Measurements from ENCODE around the gene SYNE1. TPM values are rescaled to one million over a fixed set of nuclear protein-coding genes. Genes with fewer than 3 reads are reported as not detected.

The SYNE1 gene
- total RNA-seq, 4 donors from 2014 or later = 78.9 to 352 (median 113) TPM

- no peak for TF ChIP-seq CTCF (IDR thresholded peaks at IDR 0.05)
- DNase-seq (ENCODE audit: low spot score) = no peak
- ATAC-seq (ENCODE audit: low FRiP score) = no peak
Measured at GRCh38 chr6:152241013-152241766, 396.0 kb downstream of the SYNE1 start.

- no peak for ATAC-seq (ENCODE audit: low FRiP score)
- TF ChIP-seq CTCF (IDR thresholded peaks at IDR 0.05) = no peak
- no peak for DNase-seq (ENCODE audit: low spot score)
Measured at GRCh38 chr6:152240436-152240835, 396.7 kb downstream of the SYNE1 start.

- DNase-seq (ENCODE audit: low spot score) (no peak), ATAC-seq (ENCODE audit: low FRiP score) (no peak)
- TF ChIP-seq CTCF (IDR thresholded peaks at IDR 0.05) = no peak
Measured at GRCh38 chr6:152236370-152237097, 400.6 kb downstream of the SYNE1 start.

DNA sequence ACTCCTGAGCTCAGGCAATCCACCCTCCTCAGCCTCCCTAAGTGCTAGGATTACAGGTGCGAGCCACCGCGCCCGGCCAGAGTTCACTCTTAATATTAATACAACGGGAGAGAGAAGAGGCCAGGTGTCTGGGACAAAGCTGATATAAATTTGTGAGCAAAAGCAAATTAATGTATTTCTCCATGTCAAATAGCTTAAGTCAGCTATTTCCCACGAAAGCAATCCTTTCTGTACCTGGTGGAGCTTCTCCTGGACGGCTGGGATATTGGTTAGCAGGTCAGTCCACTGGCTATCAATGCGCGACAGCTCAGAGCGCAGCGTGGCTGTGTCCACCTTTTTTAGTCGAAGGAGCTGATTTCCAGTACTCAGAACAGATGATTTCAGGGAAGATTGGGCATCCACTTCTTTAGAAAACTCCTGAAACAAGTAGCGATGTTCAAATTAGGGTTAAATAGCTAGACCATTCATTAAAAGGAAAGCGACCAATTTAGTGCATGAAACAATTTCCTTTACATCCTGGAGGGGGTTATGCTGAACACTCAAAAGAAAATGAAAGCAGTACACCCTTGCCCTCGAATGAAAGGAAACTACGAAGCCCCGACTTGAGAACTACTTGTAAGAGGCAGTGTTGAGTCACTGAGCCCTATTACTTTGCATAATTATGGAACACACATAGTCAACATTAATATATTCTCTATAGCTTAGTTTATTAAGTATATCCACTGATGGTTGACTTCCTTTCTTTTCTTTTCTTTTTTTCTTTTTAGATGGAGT, 403.4 kb downstream of the SYNE1 start:
- TF ChIP-seq CTCF (IDR thresholded peaks at IDR 0.05) = no peak
- no peak for DNase-seq (ENCODE audit: low spot score)
- ATAC-seq (ENCODE audit: low FRiP score) = no peak

DNA sequence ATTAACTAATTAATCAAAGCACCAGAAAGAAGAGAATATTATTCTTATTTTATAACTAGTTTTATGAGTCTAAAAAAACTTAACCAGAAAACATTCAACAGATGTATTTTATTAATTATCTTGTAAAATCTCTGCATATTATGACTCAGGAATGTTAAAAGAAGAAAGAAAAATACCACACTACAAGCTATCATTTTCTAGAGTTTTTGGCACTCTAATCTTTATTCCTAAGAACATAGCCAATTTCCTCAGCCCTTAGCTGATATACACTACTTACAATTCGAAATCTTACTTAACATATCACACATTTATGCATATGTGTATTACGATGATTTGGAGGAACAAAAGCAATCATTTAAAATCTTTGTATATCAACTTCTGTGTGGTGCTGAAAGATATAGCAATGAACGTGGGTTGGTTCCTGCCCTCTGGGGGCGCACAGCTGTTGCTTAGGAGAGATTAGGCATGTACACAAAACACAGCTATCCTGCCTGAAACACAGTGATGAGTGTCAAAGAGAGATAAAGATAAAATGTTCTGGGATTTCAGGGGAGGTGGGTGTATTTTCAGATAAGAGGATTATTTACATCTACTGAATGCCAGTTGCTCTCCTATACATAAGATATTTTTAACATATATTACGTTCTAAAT, 404.5 kb downstream of the SYNE1 start:
- DNase-seq (ENCODE audit: low spot score) = no peak
- no peak for ATAC-seq (ENCODE audit: low FRiP score)
- no peak for TF ChIP-seq CTCF (IDR thresholded peaks at IDR 0.05)

DNA sequence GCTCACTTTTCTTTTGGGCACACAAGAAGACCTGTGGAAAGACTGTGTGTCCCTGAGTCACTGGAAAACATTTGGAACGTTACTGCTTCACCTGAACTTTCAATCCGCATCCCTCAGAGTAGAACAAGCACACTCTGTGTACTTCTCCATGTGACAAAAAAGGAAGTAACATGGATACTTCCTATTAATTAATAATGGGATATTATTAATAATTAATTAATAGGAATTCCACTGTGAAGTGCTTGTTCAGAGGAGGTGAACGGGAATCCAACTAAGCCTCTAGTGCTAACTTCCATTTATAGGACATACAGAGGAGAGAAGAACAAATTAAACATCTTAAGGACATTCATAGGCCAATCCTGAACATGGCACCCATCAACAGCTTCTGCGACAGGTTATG, 407.8 kb downstream of the SYNE1 start:
- TF ChIP-seq CTCF (IDR thresholded peaks at IDR 0.05) = no peak
- DNase-seq (ENCODE audit: low spot score) (no peak), ATAC-seq (ENCODE audit: low FRiP score) (no peak)
